ENCODE measurements around the gene LIPK. TPM values are rescaled to one million over a fixed set of nuclear protein-coding genes. Genes with fewer than 3 reads are reported as not detected.

The LIPK gene
- total RNA-seq, 1 donor from 2014 or later = not detected

GRCh38 chr10:88783724-88784123 is 77.7 kb downstream of the LIPK start:
- Histone ChIP-seq H3K9ac (ENCODE audit: low read length) (no peak overlapping the region), H3K4me3 (ENCODE audit: insufficient read depth, low read depth, low read length) (no peak overlapping the region), H3K27me3 (ENCODE audit: insufficient read depth, low read length) (no peaks in the 10 kb centered on the region), H3K27ac (ENCODE audit: low read depth, low read length) (no peak overlapping the region), H2AFZ (ENCODE audit: low read depth, low read length) (no peak overlapping the region), H3K9me3 (ENCODE audit: insufficient read depth, low read depth, low read length) (no peaks in the 10 kb centered on the region), H3K4me2 (ENCODE audit: low read length) (peak overlapping the region; percentile 18), H4K20me1 (ENCODE audit: insufficient read depth, low read length) (no peaks in the 10 kb centered on the region), H3K79me2 (ENCODE audit: insufficient read depth, low read length) (no peaks in the 10 kb centered on the region), H3K36me3 (ENCODE audit: insufficient read depth, low read length) (no peaks in the 10 kb centered on the region), H3K4me1 (ENCODE audit: insufficient read depth, low read length) (no peaks in the 10 kb centered on the region)
- no peaks in the 10 kb centered on the region for H3K27me3 Mint-ChIP-seq (ENCODE audit: low read depth, unreplicated experiment)
- TF ChIP-seq, protein P1, sequence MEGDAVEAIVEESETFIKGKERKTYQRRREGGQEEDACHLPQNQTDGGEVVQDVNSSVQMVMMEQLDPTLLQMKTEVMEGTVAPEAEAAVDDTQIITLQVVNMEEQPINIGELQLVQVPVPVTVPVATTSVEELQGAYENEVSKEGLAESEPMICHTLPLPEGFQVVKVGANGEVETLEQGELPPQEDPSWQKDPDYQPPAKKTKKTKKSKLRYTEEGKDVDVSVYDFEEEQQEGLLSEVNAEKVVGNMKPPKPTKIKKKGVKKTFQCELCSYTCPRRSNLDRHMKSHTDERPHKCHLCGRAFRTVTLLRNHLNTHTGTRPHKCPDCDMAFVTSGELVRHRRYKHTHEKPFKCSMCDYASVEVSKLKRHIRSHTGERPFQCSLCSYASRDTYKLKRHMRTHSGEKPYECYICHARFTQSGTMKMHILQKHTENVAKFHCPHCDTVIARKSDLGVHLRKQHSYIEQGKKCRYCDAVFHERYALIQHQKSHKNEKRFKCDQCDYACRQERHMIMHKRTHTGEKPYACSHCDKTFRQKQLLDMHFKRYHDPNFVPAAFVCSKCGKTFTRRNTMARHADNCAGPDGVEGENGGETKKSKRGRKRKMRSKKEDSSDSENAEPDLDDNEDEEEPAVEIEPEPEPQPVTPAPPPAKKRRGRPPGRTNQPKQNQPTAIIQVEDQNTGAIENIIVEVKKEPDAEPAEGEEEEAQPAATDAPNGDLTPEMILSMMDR (IDR thresholded peaks at IDR 0.05; ENCODE audit: insufficient read depth, low read depth, low read length) = no peak
- TF ChIP-seq EZH2 (IDR thresholded peaks at IDR 0.05; ENCODE audit: insufficient read depth, low read length) = no peak
- peaks cover 3% of the 10 kb centered on the region for H3K4me1 Mint-ChIP-seq (ENCODE audit: low read depth, unreplicated experiment)
- FAIRE-seq (no peak), DNase-seq (ENCODE audit: low read depth) (peak; percentile 30)
- no peak overlapping the region for H3K27ac Mint-ChIP-seq (ENCODE audit: unreplicated experiment)
- no peak overlapping the region for H3K4me3 Mint-ChIP-seq (ENCODE audit: unreplicated experiment)
- H3K9me3 Mint-ChIP-seq (ENCODE audit: unreplicated experiment) = no peaks in the 10 kb centered on the region
- H3K36me3 Mint-ChIP-seq (ENCODE audit: low read depth, unreplicated experiment) = no peaks in the 10 kb centered on the region

- Histone ChIP-seq H4K20me1 (ENCODE audit: insufficient read depth, low read length) (no peaks in the 10 kb centered on the region), H3K79me2 (ENCODE audit: insufficient read depth, low read length) (no peaks in the 10 kb centered on the region), H3K27me3 (ENCODE audit: insufficient read depth, low read length) (no peaks in the 10 kb centered on the region), H3K36me3 (ENCODE audit: insufficient read depth, low read length) (no peaks in the 10 kb centered on the region), H3K9ac (ENCODE audit: low read length) (no peak overlapping the region), H2AFZ (ENCODE audit: low read depth, low read length) (no peak overlapping the region), H3K4me1 (ENCODE audit: insufficient read depth, low read length) (no peaks in the 10 kb centered on the region), H3K9me3 (ENCODE audit: insufficient read depth, low read depth, low read length) (no peaks in the 10 kb centered on the region), H3K4me3 (ENCODE audit: insufficient read depth, low read depth, low read length) (no peak overlapping the region), H3K27ac (ENCODE audit: low read depth, low read length) (no peak overlapping the region), H3K4me2 (ENCODE audit: low read length) (no peak overlapping the region)
- Mint-ChIP-seq H3K27me3 (ENCODE audit: low read depth, unreplicated experiment) (peaks cover 2% of the 10 kb centered on the region), H3K36me3 (ENCODE audit: low read depth, unreplicated experiment) (no peaks in the 10 kb centered on the region), H3K4me1 (ENCODE audit: low read depth, unreplicated experiment) (peaks cover 3% of the 10 kb centered on the region), H3K4me3 (ENCODE audit: unreplicated experiment) (no peak overlapping the region), H3K9me3 (ENCODE audit: unreplicated experiment) (no peaks in the 10 kb centered on the region), H3K27ac (ENCODE audit: unreplicated experiment) (no peak overlapping the region)
- FAIRE-seq (no peak), DNase-seq (ENCODE audit: low read depth) (no peak)
- TF ChIP-seq, protein P1 (IDR thresholded peaks at IDR 0.05; ENCODE audit: insufficient read depth, low read depth, low read length) = no peak
- TF ChIP-seq EZH2 (IDR thresholded peaks at IDR 0.05; ENCODE audit: insufficient read depth, low read length) = no peak
Measured at GRCh38 chr10:88786032-88786770, 80.2 kb downstream of the LIPK start.

DNA sequence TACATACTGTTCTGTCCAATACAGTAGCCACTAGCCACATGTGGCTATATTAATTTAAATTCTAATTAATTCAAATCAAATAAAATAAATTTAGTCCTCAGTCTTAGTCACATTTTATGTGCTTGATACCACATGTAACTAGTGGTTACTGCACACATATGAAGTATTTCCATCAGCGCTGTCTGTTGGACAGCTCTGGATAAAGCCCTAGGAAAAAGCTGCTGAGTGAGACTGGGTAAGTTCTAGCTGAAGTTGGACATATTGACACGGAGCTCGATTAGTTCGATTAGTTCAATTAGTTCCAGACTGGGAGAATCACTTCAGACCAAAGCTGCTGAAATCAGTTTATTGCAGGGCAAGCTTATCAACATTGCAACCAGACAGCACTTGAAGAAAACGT is 81.4 kb downstream of the LIPK start:
- no peaks in the 10 kb centered on the region for H3K9me3 Mint-ChIP-seq (ENCODE audit: unreplicated experiment)
- FAIRE-seq = no peak
- H3K27ac Mint-ChIP-seq (ENCODE audit: unreplicated experiment) = no peak overlapping the region
- H3K9ac ChIP-seq (ENCODE audit: low read length) = no peak overlapping the region
- no peaks in the 10 kb centered on the region for H3K79me2 ChIP-seq (ENCODE audit: insufficient read depth, low read length)
- no peak overlapping the region for H3K4me3 Mint-ChIP-seq (ENCODE audit: unreplicated experiment)
- H3K36me3 Mint-ChIP-seq (ENCODE audit: low read depth, unreplicated experiment) = no peaks in the 10 kb centered on the region
- TF ChIP-seq, protein P1 (IDR thresholded peaks at IDR 0.05; ENCODE audit: insufficient read depth, low read depth, low read length) = no peak
- no peak for TF ChIP-seq EZH2 (IDR thresholded peaks at IDR 0.05; ENCODE audit: insufficient read depth, low read length)
- no peaks in the 10 kb centered on the region for H3K9me3 ChIP-seq (ENCODE audit: insufficient read depth, low read depth, low read length)
- no peak for DNase-seq (ENCODE audit: low read depth)
- H2AFZ ChIP-seq (ENCODE audit: low read depth, low read length) = no peak overlapping the region
- peaks cover 2% of the 10 kb centered on the region for H3K27me3 Mint-ChIP-seq (ENCODE audit: low read depth, unreplicated experiment)
- no peak overlapping the region for H3K4me2 ChIP-seq (ENCODE audit: low read length)
- H3K27me3 ChIP-seq (ENCODE audit: insufficient read depth, low read length) = no peaks in the 10 kb centered on the region
- no peaks in the 10 kb centered on the region for H4K20me1 ChIP-seq (ENCODE audit: insufficient read depth, low read length)
- no peak overlapping the region for H3K27ac ChIP-seq (ENCODE audit: low read depth, low read length)
- H3K36me3 ChIP-seq (ENCODE audit: insufficient read depth, low read length) = no peaks in the 10 kb centered on the region
- H3K4me3 ChIP-seq (ENCODE audit: insufficient read depth, low read depth, low read length) = no peak overlapping the region
- H3K4me1 ChIP-seq (ENCODE audit: insufficient read depth, low read length) = peaks cover 2% of the 10 kb centered on the region
- peaks cover 3% of the 10 kb centered on the region for H3K4me1 Mint-ChIP-seq (ENCODE audit: low read depth, unreplicated experiment)
